ENCODE measurements around the gene ENPEP.

Gene ENPEP

DNA sequence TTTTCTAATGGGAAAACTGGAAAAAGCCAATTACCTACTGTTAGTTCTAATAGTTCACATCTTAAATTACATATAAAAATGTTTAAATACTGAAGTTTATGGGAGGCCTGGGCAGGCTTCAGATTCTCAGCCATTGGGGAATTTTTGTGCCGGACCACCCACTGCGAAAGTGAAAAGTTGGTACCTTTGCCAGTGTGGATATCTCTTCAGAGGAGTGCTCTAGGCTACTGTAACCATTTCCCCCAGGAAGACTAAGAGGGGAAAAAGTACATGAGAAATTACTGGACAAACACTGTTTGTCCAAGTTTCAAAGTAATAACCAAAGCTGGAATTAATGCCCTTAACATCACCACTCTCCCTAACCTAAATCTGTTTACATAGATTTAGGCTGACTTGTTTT lies 126.1 kb downstream of the ENPEP start:
- DNase-seq (ENCODE audit: low read depth) = no peak

DNA sequence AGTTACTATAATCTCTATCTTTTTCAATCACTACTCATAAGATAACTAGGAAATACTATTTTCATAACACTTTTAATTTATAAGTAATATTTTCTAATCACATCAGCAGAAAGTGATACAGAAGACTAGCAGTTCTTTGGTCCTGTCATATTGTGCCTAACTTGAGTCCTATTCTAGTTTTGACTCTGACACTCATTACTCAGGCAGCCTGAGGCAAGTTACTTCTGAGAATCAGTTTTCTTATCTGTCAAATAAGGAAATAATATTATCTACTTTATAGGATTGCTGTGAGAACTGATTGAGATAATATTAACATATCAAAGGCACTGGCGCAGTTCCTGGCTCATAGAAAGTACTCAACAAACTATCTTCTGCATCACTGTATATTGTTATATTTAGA lies 129.1 kb downstream of the ENPEP start:
- no peak for DNase-seq (ENCODE audit: low read depth)

DNA sequence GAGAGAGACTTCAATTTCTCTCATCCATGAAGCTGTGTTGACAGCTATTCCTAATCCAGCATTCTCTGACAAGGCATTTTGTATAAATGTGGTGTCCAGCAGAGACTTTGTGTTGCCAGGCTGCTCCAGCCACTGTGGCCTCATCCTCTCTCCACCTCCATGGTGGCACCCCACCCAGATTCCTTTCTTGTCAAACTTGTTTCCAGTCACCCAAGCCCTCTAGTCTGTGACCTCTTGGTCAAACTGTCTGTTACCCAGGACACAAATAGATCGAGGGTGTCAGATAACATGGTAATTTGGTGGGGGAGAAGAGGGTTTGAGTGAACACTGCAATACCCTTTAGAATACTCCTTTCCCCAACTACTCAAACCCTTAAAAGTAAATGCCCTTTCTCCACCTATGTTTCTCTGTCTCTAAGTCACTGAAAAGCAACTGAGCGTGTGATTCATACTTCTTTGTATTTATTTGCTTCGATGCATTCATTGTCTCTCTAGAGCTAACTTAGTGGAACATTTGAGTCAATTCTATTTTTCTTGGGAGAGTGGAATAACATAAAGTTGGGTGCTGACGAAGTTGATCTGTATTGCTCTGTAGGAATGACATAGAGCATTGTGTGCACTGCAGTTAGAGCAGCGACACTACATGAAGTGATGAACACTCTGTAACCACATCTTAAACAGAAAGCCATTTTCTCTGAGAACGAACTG lies 133.2 kb downstream of the ENPEP start:
- no peak for DNase-seq (ENCODE audit: low read depth)

DNA sequence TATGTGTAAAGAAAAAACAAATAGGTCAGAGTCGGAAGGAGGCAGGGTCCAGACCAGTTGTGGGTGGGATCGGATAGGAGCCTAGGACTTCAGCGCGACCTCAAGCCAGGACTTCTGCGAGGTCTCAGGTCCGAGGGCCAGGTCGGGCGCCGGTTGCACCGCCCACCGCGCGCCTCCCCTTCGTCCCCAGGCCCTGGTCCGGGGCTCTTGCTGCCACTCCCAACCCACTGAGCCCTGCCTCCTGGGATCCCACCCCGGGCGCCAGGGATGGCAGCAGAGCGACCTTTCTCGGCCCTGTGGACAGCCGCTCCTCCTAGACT lies 134.6 kb downstream of the ENPEP start:
- no peak for DNase-seq (ENCODE audit: low read depth)

DNA sequence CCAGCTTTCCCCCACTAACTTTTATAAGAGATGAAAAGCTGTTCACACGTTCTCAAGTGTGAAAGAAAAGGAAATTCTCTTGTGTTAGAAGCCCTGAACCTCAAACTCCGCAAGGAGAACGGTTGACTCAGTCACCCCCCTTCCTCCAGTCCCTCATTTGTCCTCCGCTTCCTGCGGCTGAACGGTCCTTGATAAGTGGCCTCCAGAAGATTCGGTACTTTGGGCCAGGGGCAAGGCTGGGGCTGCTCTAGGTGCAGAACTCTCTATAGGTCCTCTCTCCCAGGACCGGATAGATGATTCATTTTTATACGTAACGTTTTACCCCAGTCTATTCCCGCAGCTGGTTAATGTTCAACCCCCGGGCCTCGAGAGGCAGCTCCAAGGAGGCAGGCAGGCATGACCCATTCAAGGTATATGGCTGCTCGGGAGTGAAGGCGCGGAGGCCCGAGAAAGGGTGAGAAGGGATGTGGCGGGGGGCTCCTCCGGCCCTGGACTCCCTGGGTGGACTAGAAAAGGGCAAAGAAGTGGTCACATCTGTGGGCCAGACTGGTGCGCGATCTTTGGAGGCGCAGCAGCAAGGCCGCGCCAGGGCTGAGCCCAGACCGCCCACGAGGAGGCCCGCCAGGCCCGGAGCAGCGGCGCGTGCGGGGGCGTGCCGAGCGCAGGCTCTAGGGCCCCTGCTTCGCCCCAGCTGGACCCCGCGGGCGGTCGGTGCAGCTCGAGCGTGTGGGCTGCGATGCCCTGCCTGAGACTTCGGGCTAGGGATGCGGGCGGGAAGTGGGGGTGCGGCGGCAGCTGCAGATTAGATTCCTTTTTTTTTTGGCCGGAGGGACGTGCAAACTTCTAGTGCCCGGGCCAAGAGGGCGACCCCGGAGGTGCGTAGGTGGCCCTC lies 135.2 kb downstream of the ENPEP start:
- DNase-seq (ENCODE audit: low read depth) = no peak

DNA sequence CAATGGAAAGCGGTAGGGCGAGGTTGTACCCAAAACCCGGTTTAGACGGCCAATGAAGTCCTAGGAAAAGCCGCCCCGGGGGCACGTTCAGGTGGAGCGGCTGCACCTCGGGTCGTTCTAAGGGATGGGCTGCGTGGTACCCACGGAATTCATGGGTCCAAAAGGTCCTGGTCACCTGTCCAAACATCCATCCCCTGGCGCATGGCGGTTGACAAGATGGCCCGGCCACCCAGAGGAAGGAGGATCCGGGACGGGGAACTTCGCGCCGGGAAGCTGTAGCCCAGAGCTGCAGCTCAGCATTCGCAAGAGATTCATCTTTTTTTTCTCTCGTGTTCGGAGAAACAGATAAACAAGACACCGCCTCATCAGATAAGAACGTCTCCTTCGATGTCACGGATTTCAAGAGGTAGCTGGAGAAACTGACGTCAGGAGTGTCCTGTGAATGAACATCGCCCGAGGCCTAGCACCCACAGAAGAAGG lies 136.1 kb downstream of the ENPEP start:
- DNase-seq (ENCODE audit: low read depth) = no peak

DNA sequence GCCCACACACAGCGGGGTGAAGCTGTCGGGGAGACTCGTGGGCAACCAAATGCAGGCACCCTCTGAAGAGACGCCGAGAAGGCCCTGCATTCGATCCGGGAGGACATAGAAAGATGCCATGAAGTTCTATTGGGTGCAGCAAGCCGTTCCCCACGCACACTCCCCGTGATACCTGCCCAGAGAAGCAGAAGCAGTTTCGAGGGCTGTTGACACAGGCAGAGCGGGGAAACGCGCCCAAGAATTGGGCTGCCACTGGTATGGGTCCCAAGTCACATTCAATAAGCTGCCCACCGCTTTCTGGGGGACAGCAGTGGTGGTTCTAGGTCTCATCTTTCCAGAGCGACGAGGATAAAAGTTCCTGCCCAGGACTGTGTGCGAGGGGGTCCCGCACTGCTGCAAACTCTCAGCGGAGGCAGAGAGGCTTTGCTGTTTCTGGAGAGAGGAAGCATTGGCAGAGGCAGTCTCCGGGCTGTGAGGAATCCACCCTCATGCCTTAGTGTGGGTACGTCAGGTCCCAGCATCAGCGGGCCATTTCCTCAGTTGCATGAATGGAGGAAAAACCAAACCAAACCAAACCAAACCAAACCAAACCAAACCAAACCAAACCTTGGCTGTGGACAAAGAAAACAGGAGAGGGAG lies 136.8 kb downstream of the ENPEP start:
- no peak for DNase-seq (ENCODE audit: low read depth)

DNA sequence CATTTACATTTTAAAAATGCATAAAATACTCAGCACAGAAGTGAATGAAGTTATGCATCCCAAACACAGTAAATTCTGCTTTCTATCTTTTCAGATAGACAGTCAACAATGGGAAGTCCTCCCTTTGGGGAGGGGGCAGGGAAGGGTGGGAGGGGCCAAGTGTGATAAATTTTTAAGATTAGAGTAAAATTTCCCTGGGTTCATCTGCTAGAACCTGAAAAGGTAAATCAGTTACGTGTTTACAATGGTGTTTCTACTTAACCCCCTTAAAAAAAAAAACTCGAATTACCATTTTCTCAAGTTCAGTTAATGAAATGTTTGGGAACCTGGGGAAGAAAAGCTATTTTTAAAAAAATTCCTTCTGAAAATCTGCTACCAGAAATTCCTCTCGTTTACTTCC lies 137.8 kb downstream of the ENPEP start:
- no peak for DNase-seq (ENCODE audit: low read depth)

DNA sequence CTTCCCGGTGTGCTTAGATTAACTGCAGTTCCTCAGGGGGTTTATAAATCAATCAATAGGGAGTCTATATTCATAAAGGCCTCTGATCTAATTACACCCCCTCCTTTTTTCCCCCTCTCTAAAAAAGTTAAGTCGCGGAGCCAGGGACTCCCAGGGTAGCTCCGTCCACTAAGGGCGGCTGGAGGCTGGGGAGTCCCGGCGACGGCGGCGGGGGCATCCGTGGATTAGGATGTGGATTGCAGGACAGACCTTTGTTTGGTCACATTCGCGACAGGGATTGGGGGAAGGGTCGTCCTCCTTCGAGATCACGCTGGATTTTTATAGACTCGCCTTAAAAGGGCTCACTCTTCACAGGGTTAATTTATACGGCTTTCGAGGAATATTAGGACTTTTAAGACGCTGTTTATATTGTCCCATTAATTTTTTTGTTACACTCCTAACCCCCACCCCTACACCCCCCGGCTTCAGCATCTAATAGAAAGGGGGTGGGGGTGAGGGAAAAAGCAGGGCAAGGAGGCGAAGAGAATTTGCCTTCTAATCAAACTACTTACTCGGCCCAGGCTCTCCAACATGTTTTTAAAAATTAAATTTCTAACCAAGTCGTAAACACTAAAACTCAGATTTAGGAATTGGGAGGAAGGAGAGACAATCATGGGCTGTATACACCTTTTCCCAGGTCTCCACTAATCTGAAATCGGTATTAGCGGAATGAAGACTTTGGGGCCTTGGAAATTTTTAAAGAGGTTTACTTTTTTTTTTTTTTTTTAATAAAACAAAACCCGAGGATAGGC lies 138.4 kb downstream of the ENPEP start:
- DNase-seq (ENCODE audit: low read depth) = no peak
